ENCODE measurements around the gene RPL38.

Gene RPL38

DNA sequence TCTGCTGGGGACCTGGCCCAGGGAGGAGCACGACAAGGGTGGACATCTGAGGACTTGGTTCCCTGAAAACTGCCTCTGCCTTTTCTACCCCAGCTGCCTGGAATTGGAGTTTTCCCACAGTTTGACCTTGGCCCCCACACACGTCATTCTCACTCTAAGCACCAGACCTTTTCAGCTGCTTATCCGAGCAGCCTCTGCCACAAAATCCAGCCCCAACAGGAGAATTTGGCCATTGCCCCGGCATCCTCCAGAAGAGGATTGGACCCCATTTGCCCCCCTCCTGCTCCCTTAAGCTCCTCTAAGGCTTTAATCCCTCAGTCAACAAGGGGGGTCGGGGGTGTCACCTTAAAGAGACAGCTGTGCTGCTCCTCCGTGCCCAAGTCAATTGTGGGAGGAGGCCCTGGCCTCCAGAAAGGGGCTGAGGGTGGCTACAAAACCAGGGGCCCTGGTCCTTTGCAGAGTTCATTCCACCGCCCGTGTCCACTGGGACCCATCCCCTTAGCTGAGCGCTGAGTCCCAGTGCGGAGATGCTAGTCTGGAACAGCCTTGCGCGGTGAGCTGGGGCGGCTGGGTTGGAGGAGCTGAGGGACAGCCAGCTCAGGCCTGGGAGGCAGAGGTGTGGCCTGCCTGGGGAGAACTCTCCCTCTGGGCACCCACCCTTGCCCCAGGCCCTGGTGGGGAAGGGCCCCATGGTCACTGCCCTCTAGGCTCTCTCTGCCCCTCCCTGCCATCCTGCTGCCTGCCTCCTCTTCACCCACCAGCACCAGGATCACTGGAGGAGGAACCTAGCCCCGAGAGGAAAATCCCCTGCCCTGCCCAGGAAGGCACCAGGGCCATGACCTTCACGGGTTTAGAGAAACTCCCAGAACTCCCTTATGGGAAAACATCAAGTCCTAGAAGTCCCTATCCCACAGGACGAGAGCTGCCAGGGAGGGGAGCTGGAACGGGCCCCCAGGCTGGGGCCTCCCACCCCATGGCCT lies 28.7 kb downstream of the RPL38 start:
- no peak overlapping the region for H3K4me3 ChIP-seq (ENCODE audit: control insufficient read depth, low read depth, low read length)
- TF ChIP-seq, protein P1, sequence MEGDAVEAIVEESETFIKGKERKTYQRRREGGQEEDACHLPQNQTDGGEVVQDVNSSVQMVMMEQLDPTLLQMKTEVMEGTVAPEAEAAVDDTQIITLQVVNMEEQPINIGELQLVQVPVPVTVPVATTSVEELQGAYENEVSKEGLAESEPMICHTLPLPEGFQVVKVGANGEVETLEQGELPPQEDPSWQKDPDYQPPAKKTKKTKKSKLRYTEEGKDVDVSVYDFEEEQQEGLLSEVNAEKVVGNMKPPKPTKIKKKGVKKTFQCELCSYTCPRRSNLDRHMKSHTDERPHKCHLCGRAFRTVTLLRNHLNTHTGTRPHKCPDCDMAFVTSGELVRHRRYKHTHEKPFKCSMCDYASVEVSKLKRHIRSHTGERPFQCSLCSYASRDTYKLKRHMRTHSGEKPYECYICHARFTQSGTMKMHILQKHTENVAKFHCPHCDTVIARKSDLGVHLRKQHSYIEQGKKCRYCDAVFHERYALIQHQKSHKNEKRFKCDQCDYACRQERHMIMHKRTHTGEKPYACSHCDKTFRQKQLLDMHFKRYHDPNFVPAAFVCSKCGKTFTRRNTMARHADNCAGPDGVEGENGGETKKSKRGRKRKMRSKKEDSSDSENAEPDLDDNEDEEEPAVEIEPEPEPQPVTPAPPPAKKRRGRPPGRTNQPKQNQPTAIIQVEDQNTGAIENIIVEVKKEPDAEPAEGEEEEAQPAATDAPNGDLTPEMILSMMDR (IDR thresholded peaks at IDR 0.05; ENCODE audit: control insufficient read depth, insufficient read depth, low read depth, low read length, missing control alignments), result no peak
- no peak for DNase-seq (ENCODE audit: low read depth)

DNA sequence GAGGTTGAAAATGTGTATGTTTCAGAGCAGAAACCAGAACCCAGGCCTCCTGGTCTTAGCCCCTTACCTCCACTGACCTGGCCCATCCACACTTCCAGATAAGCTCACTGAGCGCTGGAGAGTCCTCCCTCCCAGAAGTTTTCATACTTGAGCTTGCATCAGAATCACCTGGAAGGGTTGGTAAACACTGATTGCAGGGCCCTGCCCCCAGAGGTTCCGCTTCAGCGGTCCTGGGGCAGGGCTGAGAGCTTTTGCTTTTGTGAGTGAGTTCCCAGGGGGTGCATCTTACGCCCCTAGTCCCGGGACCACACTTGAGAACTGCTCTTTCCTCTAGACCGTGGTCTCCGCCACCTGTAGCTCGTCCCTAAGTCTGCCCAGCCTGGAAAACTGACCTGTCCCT lies 30.5 kb downstream of the RPL38 start:
- TF ChIP-seq, protein P1 (IDR thresholded peaks at IDR 0.05; ENCODE audit: control insufficient read depth, insufficient read depth, low read depth, low read length, missing control alignments), result no peak
- DNase-seq (ENCODE audit: low read depth), result no peak
- H3K4me3 ChIP-seq (ENCODE audit: control insufficient read depth, low read depth, low read length), result no peak overlapping the region

DNA sequence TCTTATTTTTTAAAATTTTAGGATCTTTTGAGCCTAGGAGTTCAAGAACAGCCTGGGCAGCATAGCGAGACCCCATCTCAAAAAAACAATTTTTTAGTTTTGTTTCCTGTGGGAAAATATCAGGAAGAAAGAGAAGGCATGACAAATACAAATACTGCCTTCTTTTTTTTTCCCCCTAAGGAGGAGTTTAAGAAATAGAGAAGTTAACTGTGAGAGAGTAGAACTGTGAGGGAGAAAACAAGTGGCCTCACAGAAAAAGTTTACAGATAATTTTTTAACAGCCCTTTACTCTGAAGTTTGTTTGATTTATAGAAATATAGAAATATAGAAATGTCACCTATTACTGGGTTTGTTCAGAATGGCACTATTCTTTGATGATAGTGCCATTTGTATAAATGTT lies 31.0 kb downstream of the RPL38 start:
- no peak for DNase-seq (ENCODE audit: low read depth)
- no peak overlapping the region for H3K4me3 ChIP-seq (ENCODE audit: control insufficient read depth, low read depth, low read length)

DNA sequence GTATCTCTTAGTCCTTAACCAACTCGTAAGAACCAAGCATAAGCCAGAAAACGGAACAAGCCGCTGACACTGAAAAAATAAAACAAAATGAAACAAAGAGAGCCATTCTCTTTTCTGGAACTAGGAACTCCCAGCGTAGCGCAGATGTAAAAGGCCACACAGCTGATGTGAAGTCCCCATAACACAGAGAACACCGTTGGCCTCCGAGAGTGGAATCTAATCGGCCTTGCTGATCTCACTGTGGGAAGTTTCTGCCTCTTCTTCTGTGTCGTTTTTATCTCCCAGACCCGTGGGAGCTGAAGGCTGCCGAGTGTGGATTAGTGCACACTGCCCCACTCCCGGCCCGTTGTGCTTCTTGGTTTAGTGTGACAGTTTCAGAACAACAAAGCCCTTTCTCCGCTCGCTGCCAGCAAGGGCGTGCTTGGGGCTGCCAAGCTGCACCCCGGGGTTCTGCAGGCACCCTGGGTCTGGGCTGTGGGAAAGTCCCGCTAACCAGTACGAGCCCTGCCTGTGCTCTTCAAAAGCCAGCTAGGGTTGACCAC lies 31.6 kb downstream of the RPL38 start:
- TF ChIP-seq, protein P1 (IDR thresholded peaks at IDR 0.05; ENCODE audit: control insufficient read depth, insufficient read depth, low read depth, low read length, missing control alignments), result no peak
- no peak for DNase-seq (ENCODE audit: low read depth)
- H3K4me3 ChIP-seq (ENCODE audit: control insufficient read depth, low read depth, low read length), result no peak overlapping the region

More for the DNA sequence above, 31.0 kb downstream of the RPL38 start:
- TF ChIP-seq, protein P1 (IDR thresholded peaks at IDR 0.05; ENCODE audit: control insufficient read depth, insufficient read depth, low read depth, low read length, missing control alignments), result no peak

DNA sequence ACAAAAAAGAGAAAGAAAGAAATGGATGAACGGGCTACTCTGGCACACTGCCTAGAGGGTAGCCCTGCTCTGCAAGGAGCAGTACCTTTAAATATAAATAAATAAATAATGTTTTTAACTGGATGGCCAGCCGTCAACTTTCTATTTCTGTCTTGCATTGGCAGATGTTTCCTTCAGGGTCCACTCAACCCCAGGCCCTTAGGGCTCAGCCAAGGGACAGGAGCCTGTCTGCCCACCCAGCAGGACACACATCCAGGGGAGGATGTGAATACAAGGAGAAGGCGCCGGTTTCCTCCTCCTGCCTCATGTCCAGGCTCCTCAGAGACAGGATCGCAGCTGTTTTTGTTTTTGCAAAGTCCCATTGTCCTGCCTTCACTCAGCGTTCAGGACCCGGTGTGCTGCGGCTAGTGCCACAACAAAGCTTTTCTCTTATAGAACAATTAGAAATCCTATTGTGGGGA lies 32.5 kb downstream of the RPL38 start:
- no peak for DNase-seq (ENCODE audit: low read depth)
- no peak overlapping the region for H3K4me3 ChIP-seq (ENCODE audit: control insufficient read depth, low read depth, low read length)
- TF ChIP-seq, protein P1 (IDR thresholded peaks at IDR 0.05; ENCODE audit: control insufficient read depth, insufficient read depth, low read depth, low read length, missing control alignments), result no peak

DNA sequence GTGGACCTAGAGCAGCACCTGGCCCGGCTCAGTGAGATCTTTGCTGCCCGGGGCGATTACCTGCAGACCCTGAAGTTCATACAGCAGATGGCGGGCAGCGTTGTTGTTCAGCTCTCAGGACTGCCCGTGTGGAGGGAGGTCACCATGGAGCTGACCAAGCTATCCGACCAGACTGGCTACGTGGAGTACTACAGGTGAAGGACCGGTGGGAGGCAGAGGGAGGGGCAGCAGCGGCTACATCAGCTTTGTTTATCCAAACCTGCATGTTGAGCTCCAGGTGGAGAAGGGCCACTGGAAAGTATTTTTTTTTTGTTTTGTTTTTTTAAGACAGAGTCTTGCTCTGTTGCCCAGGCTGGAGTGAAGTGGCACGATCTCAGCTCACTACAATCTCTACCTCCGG lies 33.8 kb downstream of the RPL38 start:
- DNase-seq (ENCODE audit: low read depth), result no peak
- no peak overlapping the region for H3K4me3 ChIP-seq (ENCODE audit: control insufficient read depth, low read depth, low read length)
- TF ChIP-seq, protein P1 (IDR thresholded peaks at IDR 0.05; ENCODE audit: control insufficient read depth, insufficient read depth, low read depth, low read length, missing control alignments), result no peak

Data from AG09309 (cell line).